A673 (cell line): Measurements from ENCODE around the gene HARS1. TPM values are rescaled to one million over a fixed set of nuclear protein-coding genes. Genes with fewer than 3 reads are reported as not detected.

Source experiments
- BruUV-seq: library from RNA; stranded (reverse); fragments of 400-500 nt; replicated peaks from 2 replicates; lab custom pipeline; 2021; lab: Mats Ljungman, UMichigan
- CTCF ChIA-PET: fragments of 300-600 bp; sonication (Branson Sonifier 250); formaldehyde crosslinking; loops from one replicate; lab custom pipeline; 2022; ENCODE audit warnings: antibody characterized with exemption; lab: Charles Lee
- POLR2A ChIA-PET: fragments of 300-600 bp; sonication (Branson Sonifier 250); formaldehyde crosslinking; loops from one replicate; lab custom pipeline; 2022; ENCODE audit warnings: antibody characterized with exemption; ENCODE audit not compliant: low non-redundant PET; lab: Charles Lee
- DNase-seq: peaks from one replicate; pipeline ENCODE4 v3.0.0-alpha.2; 2015; ENCODE audit warnings: low spot score
- H3K27ac ChIP-seq: fragments of 200-600 bp; sonication (generic); 2 replicates; pipeline ENCODE4 v1.5.1; 2016; ENCODE audit warnings: mixed run types, low read depth, mild to moderate bottlenecking, mixed read lengths, antibody characterized with exemption, low read length; ENCODE audit not compliant: poor library complexity, severe bottlenecking
- H3K27me3 ChIP-seq: fragments of 200-600 bp; sonication (generic); replicated peaks from 2 replicates; pipeline ENCODE4 v1.6.1; 2017; ENCODE audit warnings: mixed run types, low read depth, mild to moderate bottlenecking, mixed read lengths, antibody characterized with exemption, low read length; ENCODE audit not compliant: insufficient read depth, poor library complexity
- H3K36me3 ChIP-seq: fragments of 200-600 bp; sonication (generic); 2 replicates; pipeline ENCODE4 v1.6.1; 2016; ENCODE audit warnings: mixed run types, mild to moderate bottlenecking, mixed read lengths, antibody characterized with exemption, low read length; ENCODE audit not compliant: insufficient read depth, poor library complexity, severe bottlenecking
- H3K4me1 ChIP-seq: fragments of 200-600 bp; sonication (generic); 2 replicates; pipeline ENCODE4 v1.6.1; 2017; ENCODE audit warnings: mixed run types, mild to moderate bottlenecking, mixed read lengths, antibody characterized with exemption, low read length; ENCODE audit not compliant: insufficient read depth, poor library complexity, severe bottlenecking
- H3K4me3 ChIP-seq: fragments of 200-600 bp; sonication (generic); 2 replicates; pipeline ENCODE4 v1.5.1; 2016; ENCODE audit warnings: low read depth, mixed run types, mild to moderate bottlenecking, mixed read lengths, low read length; ENCODE audit not compliant: poor library complexity, severe bottlenecking
- H3K9me3 ChIP-seq: fragments of 200-600 bp; sonication (generic); 2 replicates; pipeline ENCODE4 v1.6.1; 2016; ENCODE audit warnings: mixed run types, low read depth, mild to moderate bottlenecking, mixed read lengths, antibody characterized with exemption, low read length; ENCODE audit not compliant: poor library complexity, severe bottlenecking
- CTCF ChIP-seq: fragments of 300-800, 200-600 bp; sonication (generic); conservative IDR thresholded peaks from 2 replicates; pipeline ENCODE4 v1.5.1; 2017; ENCODE audit warnings: low read depth, mild to moderate bottlenecking, antibody characterized with exemption, low read length, moderate library complexity, mixed read lengths
- EZH2 ChIP-seq: fragments of 200-600 bp; sonication (generic); IDR thresholded peaks from 2 replicates; pipeline ENCODE4 v1.6.1; 2017; ENCODE audit warnings: borderline replicate concordance, low read depth, mild to moderate bottlenecking, mixed read lengths, antibody characterized with exemption, low read length; ENCODE audit not compliant: poor library complexity, severe bottlenecking
- intact Hi-C: fragments of 100-400 bp; cut with micrococcal nuclease; formaldehyde crosslinking; loops from one replicate; pipeline ENCODE4 v1.10.0; 2022; ENCODE audit not compliant: unreplicated experiment
- total RNA-seq: library from RNA; stranded (reverse); gene quantifications from 2 replicates; pipeline ENCODE4 v1.2.3, GENCODE V29; 2021

The HARS1 gene
- total RNA-seq, 1 experiment from 2014 or later: 101 TPM

GRCh38 chr5:140734354-140734753, 43.2 kb upstream of the HARS1 start:
- POLR2A ChIA-PET: interaction anchor here (0.6 kb wide), 1 partner anchor 139 kb away, joined by 3 read pairs; no protein-coding TSS in a partner anchor
- no TSS peak for BruUV-seq
- CTCF ChIA-PET: no interaction called here

GRCh38 chr5:140733098-140733497, 41.9 kb upstream of the HARS1 start:
- DNase-seq: no peak
- intact Hi-C loops: no loop called here
- H3K9me3 ChIP-seq: no peaks in the 10 kb centered on the region
- TF ChIP-seq CTCF (no peak), EZH2 (no peak)
- no peaks in the 10 kb centered on the region for H3K4me1 ChIP-seq
- BruUV-seq: no TSS peak
- H3K27ac ChIP-seq: no peak overlapping the region
- no peak overlapping the region for H3K4me3 ChIP-seq
- H3K36me3 ChIP-seq: no peaks in the 10 kb centered on the region
- CTCF ChIA-PET: no interaction called here
- H3K27me3 ChIP-seq: no peaks in the 10 kb centered on the region
- POLR2A ChIA-PET: no interaction called here

More at GRCh38 chr5:140734354-140734753, 43.2 kb upstream of the HARS1 start:
- TF ChIP-seq EZH2: no peak
- peak; percentile 32; the same call in 1 of the 2 replicates for TF ChIP-seq CTCF
- Histone ChIP-seq H3K4me3 (no peak overlapping the region), H3K27ac (no peak overlapping the region), H3K27me3 (no peaks in the 10 kb centered on the region), H3K4me1 (no peaks in the 10 kb centered on the region), H3K36me3 (no peaks in the 10 kb centered on the region), H3K9me3 (no peaks in the 10 kb centered on the region)
- intact Hi-C loops: no loop called here
- DNase-seq: peak; percentile 18

- ChIA-PET CTCF (interaction anchor here (1.0 kb wide), 1 partner anchor 363 kb away, joined by 3 read pairs; no protein-coding TSS in a partner anchor), POLR2A (no interaction called here)
- no peaks in the 10 kb centered on the region for H3K4me1 ChIP-seq
- H3K27me3 ChIP-seq: no peaks in the 10 kb centered on the region
- intact Hi-C loops: no loop called here
- H3K27ac ChIP-seq: no peak overlapping the region
- BruUV-seq: no TSS peak
- TF ChIP-seq CTCF (no peak), EZH2 (no peak)
- no peaks in the 10 kb centered on the region for H3K9me3 ChIP-seq
- peak overlapping the region; percentile 35 for H3K4me3 ChIP-seq
- peak; percentile 87 for DNase-seq
- H3K36me3 ChIP-seq: no peaks in the 10 kb centered on the region
These were observed 34.8 kb upstream of the HARS1 start for GRCh38 chr5:140725799-140726471.
